PFSK-1 (cell line): ENCODE results near the gene F12.

Experiments used
- POLR2AphosphoS5 ChIP-seq: IDR thresholded peaks from 2 replicates; pipeline ENCODE4 v1.6.1; 2012; ENCODE audit warnings: low read depth, mild to moderate bottlenecking, control low read depth, low read length, moderate library complexity
- TAF1 ChIP-seq: IDR thresholded peaks from 2 replicates; pipeline ENCODE4 v1.6.1; 2012; ENCODE audit warnings: low read length, control low read depth, borderline replicate concordance; ENCODE audit not compliant: insufficient read depth

DNA sequence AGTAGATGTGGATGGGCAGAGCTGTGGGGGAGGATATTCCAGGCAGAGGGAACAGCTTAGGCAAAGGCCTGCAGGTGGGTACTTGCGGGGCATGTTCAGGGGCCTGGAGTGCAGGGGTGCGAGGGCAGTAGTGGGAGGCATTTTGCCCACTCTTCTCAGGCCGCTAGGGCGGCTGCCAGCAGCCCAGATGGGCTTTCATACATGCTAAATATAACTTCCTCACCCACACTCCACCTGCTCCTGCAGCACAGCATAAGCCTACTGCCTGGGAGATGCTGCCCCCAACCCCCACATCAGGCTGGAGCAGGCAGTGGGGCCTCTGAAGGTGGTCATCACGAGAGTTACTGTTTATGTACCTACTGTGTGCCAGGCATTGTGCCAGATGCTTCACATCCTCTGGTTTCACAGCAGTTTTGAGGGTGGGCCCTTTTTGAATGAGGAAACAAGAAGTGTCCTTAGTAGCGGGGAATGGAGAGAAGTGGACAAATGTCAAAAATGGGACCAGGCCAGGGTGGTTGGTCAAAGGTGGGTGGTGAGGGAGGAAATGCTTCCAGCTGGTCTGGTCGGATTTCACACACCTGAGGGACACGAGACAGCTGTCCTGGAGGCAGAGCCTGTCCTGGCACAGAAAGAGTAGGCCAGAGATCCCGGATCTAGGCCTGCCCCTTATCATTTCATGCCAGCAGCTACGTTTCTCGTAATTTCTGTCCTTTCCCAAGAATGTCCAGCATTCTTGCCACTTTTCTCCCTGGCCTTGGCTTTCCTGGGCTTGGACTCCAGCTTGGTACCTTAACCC lies 39.5 kb downstream of the F12 start:
- TF ChIP-seq TAF1 = no peak
- TF ChIP-seq POLR2AphosphoS5 = no peak
